HG03565 (cell line): Measurements from ENCODE around the gene ANKRD9.

ENCODE experiments used
- ATAC-seq: cut with Tn5 transposase; IDR thresholded peaks from one replicate; pipeline ENCODE4 v1.9.1; 2021; ENCODE audit warnings: mild to moderate bottlenecking, moderate library complexity; ENCODE audit not compliant: unreplicated experiment

ANKRD9 gene

GRCh38 chr14:102513899-102514772 lies 4.6 kb upstream of the ANKRD9 start:
- ATAC-seq: no peak

- no peak for ATAC-seq
Observed at GRCh38 chr14:102512793-102513300, 3.3 kb upstream of the ANKRD9 start.

DNA sequence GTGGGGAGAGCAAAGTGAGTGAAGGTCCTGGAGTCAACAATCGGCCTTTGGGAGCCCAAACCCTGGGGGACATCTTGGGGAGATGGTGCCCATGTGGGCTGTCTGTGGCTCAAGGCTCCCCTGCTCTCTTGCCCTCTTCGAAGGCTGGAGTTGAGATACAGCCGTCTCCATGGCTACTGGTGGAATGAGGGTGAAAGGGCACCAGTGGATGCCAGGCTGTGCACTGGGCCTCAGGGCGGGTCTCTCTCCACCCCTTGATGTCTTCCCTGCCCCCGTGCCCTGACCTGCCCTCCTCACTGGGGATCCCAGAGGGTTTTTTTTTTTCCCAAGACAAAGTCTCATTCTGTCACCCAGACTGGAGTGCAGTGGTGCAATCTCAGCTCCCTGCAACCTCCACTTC lies 2.0 kb upstream of the ANKRD9 start:
- no peak for ATAC-seq

GRCh38 chr14:102510616-102511520 lies 1.3 kb upstream of the ANKRD9 start:
- no peak for ATAC-seq

DNA sequence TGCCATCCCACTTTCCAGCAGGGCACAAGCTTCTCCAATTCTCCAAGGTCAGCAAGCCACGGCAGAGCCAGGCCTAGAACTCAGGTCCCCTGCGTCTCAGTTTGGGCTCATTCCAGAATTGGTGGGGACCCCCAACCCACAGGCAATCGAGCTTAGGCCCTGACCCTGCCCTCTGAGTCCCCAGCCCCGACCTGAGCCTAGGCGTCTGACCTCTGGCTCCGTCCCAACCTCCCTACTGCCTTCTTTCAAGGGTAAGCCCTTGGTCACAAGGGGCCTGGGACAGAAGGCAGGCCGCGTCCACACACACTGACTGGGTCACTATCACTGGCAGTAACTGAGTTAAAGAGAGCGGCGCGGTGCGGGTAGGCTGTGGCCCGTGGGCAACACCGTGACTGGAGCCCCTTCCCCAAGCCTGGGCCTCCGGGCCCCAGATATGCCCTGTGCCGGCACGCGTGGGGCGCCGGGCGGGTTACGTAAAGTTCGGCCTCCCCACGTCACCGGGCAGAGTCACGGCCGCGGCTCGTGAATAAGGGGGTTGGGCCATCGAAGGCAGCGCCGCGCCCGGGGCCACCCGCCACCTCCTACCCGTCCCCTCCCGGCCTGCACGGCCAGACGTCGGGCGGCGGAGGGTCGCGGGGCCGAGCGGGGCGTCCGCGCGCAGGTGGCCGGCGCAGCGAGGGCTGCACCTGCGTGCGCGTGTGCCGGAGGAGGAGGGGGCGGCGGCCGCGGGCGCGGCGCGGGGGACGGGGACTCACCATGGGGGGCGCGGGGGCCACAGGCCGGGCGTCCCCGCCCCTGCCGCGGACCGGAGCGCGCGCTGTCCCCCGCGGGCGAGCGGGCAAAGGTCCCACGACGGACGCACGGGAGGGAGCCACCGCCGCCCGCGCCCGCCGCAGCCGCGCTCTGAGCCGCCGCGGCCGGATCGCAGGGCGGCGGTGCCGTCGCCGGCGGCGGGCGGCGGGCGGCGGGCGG lies 516 bp downstream of the ANKRD9 start:
- ATAC-seq: peak; percentile 12

GRCh38 chr14:102508410-102508773 lies 1.2 kb downstream of the ANKRD9 start:
- no peak for ATAC-seq

DNA sequence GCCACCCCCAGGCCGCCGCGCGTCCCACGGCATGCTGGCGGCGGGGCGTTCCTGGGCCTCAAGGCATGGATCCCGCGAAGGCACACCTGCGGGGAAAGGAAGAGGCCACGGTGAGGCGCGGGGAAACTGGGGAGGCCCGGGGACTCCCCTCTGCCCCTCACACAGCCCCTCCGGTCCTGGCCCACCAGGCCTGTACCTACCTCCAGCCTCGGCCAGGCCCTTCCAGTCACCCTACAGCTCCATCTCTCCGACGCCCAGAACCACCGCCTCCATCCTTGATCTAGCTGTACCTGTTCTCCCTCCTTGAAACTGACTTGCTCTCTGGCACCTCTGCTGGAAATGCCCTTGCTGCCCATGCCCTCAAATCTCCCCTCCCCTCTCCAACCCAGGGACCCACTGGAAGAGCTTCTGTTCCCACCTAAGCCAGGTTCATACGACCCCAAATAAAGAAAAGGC lies 1.7 kb downstream of the ANKRD9 start:
- no peak for ATAC-seq

GRCh38 chr14:102507081-102507856 lies 2.3 kb downstream of the ANKRD9 start:
- no peak for ATAC-seq

GRCh38 chr14:102506626-102506925 lies 3.0 kb downstream of the ANKRD9 start:
- no peak for ATAC-seq

DNA sequence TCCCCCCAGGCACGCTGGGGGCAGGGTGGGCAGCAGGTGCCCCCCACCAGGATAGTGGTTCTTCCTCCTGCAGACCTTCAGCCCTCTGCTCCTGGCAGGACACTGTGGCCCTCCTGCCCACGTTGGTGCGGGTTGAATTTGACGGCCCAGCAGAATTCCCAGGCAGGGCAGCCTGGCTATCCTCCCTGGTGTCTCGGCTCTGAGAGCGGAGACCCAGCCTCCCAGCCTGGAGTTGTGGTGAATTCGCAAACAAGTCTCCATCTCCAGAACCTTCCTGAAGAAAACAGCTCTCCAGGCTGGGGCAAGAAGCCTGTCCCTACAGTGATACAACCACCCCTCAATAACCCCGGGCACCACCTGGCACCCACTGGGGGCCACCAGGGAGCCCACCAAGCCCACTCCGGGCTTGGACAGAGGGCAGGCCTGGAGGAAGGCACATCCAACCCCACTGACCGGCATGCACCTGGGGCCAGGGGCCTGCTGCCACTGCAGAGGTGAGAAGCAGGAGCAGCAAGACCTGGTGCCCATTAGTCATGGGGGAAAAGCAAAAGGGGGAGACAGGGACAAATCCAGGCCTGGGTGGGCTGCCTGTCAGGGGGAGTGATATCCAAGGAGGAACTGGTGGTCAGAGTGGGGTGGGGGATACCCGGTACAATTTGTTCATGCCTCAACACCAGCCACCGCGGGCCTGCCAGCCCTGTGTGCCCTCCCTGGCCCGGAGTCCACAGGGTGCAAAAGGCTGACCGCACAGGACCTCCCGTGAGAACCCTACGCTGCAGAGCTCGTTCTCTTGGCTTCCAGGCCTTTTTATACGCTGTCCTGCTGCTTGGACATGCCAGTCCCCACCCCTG lies 3.6 kb downstream of the ANKRD9 start:
- no peak for ATAC-seq

GRCh38 chr14:102505000-102505619 lies 4.5 kb downstream of the ANKRD9 start:
- no peak for ATAC-seq

DNA sequence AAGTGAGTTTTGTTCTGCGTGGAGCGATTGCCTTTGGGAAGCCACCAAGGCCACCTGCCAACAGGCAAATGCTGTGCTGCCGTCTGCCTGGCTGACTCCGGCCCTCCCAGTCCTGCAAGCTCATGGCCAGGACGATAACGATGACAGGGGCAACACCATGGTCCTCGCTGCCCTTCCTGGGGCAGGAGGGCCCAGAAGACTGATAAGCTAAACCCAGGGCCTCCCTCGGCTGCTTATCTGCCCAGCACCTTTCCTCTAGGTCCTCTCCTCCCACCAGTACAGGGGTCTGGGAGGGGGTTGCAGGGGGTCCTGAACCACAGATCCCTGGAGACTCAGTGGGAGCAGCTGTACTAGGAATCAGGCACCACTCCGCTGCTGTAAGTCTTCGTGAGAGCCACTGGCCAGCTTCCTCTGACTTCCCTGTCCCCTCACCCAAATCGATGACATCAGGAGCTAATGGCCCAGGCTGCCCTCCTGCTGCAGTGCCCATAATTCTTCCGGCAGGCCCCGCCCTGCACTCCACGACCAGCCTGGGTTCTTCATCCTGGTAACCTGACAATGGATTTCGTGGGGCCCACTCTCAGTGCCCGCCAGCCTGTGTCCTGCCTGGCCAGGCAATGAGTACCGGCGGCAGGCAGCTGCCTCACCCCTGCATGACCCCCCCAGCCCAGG lies 5.1 kb downstream of the ANKRD9 start:
- no peak for ATAC-seq

- ATAC-seq: no peak
Observed at GRCh38 chr14:102503641-102504327, 5.8 kb downstream of the ANKRD9 start.

GRCh38 chr14:102502571-102502970 lies 7.0 kb downstream of the ANKRD9 start:
- ATAC-seq: no peak

- no peak for ATAC-seq
Observed at GRCh38 chr14:102501751-102502315, 7.7 kb downstream of the ANKRD9 start.

GRCh38 chr14:102500713-102501112 lies 8.9 kb downstream of the ANKRD9 start:
- no peak for ATAC-seq

DNA sequence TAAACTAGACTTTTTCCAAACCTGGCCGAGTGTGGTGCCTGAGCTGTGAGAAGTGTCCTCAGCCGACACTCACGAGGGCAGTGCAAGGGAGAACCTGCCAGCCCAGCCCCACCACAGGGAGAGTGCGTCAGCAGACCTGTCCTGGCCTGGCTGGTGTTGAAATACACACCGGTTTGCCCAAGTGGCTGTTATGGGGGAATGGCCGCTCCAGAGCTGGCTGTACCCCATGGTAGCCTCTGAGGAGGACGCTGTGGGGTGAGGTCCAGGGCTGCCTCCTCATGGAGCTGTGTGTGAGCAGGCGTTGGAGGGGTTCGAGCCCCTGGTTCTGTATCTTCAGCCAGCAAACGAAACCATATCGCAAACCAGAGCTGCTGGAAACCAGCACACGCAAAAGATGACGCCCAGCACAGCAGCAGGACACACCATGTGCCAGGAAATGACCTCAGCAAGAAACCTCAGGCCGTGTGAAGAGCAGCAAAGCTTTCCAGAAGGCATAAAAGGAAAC lies 9.4 kb downstream of the ANKRD9 start:
- ATAC-seq: no peak
